Smooth muscle cell (in vitro differentiated cells): ENCODE results near the gene TMIGD2. TPM values are rescaled to one million over a fixed set of nuclear protein-coding genes. Genes with fewer than 3 reads are reported as not detected.

Source experiments
- DNase-seq: peaks from one replicate; lab custom pipeline; 2025; ENCODE audit not compliant: unreplicated experiment; lab: John Stamatoyannopoulos, UW
- H2AFZ ChIP-seq: fragments of 200-600 bp; sonication (generic); 2 replicates; pipeline ENCODE4 v1.6.0; 2016; ENCODE audit warnings: antibody characterized with exemption, low read depth, mild to moderate bottlenecking
- H3F3A ChIP-seq: fragments of 200-600 bp; sonication (generic); 2 replicates; pipeline ENCODE4 v1.6.0; 2017; ENCODE audit warnings: antibody characterized with exemption, low read depth
- H3K27ac ChIP-seq: fragments of 200-600 bp; sonication (generic); 2 replicates; pipeline ENCODE4 v1.5.1; 2016; ENCODE audit warnings: low read depth, mild to moderate bottlenecking
- H3K27me3 ChIP-seq: fragments of 200-600 bp; sonication (generic); 2 replicates; pipeline ENCODE4 v1.6.1; 2016; ENCODE audit warnings: low read depth, mild to moderate bottlenecking
- H3K36me3 ChIP-seq: fragments of 200-600 bp; sonication (generic); 2 replicates; pipeline ENCODE4 v1.5.1; 2016; ENCODE audit warnings: low read depth
- H3K4me1 ChIP-seq: fragments of 200-600 bp; sonication (generic); 2 replicates; pipeline ENCODE4 v1.5.1; 2016; ENCODE audit warnings: low read depth
- H3K4me2 ChIP-seq: fragments of 200-600 bp; sonication (generic); 2 replicates; pipeline ENCODE4 v1.6.0; 2016; ENCODE audit warnings: mild to moderate bottlenecking
- H3K4me3 ChIP-seq: fragments of 200-600 bp; sonication (generic); 2 replicates; pipeline ENCODE4 v1.5.1; 2016; ENCODE audit warnings: mild to moderate bottlenecking
- H3K79me2 ChIP-seq: fragments of 200-600 bp; sonication (generic); 2 replicates; pipeline ENCODE4 v1.6.0; 2016; ENCODE audit warnings: low read depth, mild to moderate bottlenecking
- H3K9ac ChIP-seq: fragments of 200-600 bp; sonication (generic); 2 replicates; pipeline ENCODE4 v1.6.0; 2016; ENCODE audit warnings: low read depth
- H3K9me3 ChIP-seq: fragments of 200-600 bp; sonication (generic); replicated peaks from 2 replicates; pipeline ENCODE4 v1.5.1; 2016; ENCODE audit warnings: low read depth
- H4K20me1 ChIP-seq: fragments of 200-600 bp; sonication (generic); 2 replicates; pipeline ENCODE4 v1.6.0; 2016; ENCODE audit warnings: low read depth
- CTCF ChIP-seq: fragments of 200-600 bp; sonication (generic); IDR thresholded peaks from 2 replicates; pipeline ENCODE4 v1.5.1; 2017; ENCODE audit warnings: borderline replicate concordance, mild to moderate bottlenecking, antibody characterized with exemption; ENCODE audit not compliant: insufficient read depth, poor library complexity, severe bottlenecking
- WGBS: methylation state at CpG from one replicate; pipeline ENCODE4 v1.1.7; 2016; ENCODE audit warnings: low lambda C conversion rate; 5-methylcytosine and 5-hydroxymethylcytosine counted together
- polyA plus RNA-seq: library from polyadenylated mRNA; unstranded; fragments of >200 nt; fragmentation: Nextera tagmentation; extraction: Ambion mirVana; gene quantifications from 2 replicates; pipeline ENCODE4 v1.2.1, GENCODE V29; 2016
- total RNA-seq: library from RNA; depleted of rRNA; stranded (reverse); fragments of >200 nt; gene quantifications from 2 replicates; pipeline ENCODE4 v1.2.3, GENCODE V29; 2014

Gene TMIGD2
- total and polyA plus RNA-seq, 2 experiments from 2014 or later = not detected

- Histone ChIP-seq H3K36me3 (no peaks in the 10 kb centered on the region), H4K20me1 (no peaks in the 10 kb centered on the region), H3F3A (no peaks in the 10 kb centered on the region), H2AFZ (no peak overlapping the region), H3K4me3 (no peak overlapping the region), H3K4me1 (peaks cover under 1% of the 10 kb centered on the region), H3K9me3 (no peaks in the 10 kb centered on the region), H3K79me2 (no peaks in the 10 kb centered on the region), H3K4me2 (no peak overlapping the region), H3K27me3 (no peaks in the 10 kb centered on the region), H3K27ac (no peak overlapping the region), H3K9ac (no peak overlapping the region)
- DNase-seq = no peak
- 74% methylated on average over 9 of the region's 10 CpGs for WGBS
- TF ChIP-seq CTCF = no peak
Observed at GRCh38 chr19:4272894-4273293, 29.3 kb downstream of the TMIGD2 start.

GRCh38 chr19:4268816-4269430, 33.3 kb downstream of the TMIGD2 start:
- Histone ChIP-seq H3F3A (no peaks in the 10 kb centered on the region), H3K36me3 (no peaks in the 10 kb centered on the region), H3K4me1 (no peaks in the 10 kb centered on the region), H3K9ac (no peak overlapping the region), H4K20me1 (no peaks in the 10 kb centered on the region), H2AFZ (no peak overlapping the region), H3K4me2 (no peak overlapping the region), H3K27me3 (no peaks in the 10 kb centered on the region), H3K4me3 (no peak overlapping the region), H3K9me3 (no peaks in the 10 kb centered on the region), H3K79me2 (no peaks in the 10 kb centered on the region), H3K27ac (no peak overlapping the region)
- DNase-seq = no peak
- 96% methylated on average over 13 of the region's 13 CpGs for WGBS
- no peak for TF ChIP-seq CTCF

- no peak overlapping the region for H3K4me3 ChIP-seq
- H3K27me3 ChIP-seq = no peaks in the 10 kb centered on the region
- WGBS = 90% methylated on average over 30 of the region's 30 CpGs
- H4K20me1 ChIP-seq = no peaks in the 10 kb centered on the region
- DNase-seq = no peak
- no peaks in the 10 kb centered on the region for H3K79me2 ChIP-seq
- H3K9me3 ChIP-seq = no peaks in the 10 kb centered on the region
- H2AFZ ChIP-seq = no peak overlapping the region
- no peaks in the 10 kb centered on the region for H3K4me1 ChIP-seq
- H3K9ac ChIP-seq = no peak overlapping the region
- H3K27ac ChIP-seq = no peak overlapping the region
- no peak overlapping the region for H3K4me2 ChIP-seq
- no peak for TF ChIP-seq CTCF
- no peaks in the 10 kb centered on the region for H3K36me3 ChIP-seq
- H3F3A ChIP-seq = no peaks in the 10 kb centered on the region
Observed at GRCh38 chr19:4267901-4268815, 34.0 kb downstream of the TMIGD2 start.
